Stimulated activated CD4-positive, alpha-beta T cell treated with anti-CD3 and anti-CD28 coated beads, Interleukin-12 subunit alpha, Interleukin-12 subunit beta, amount 100 ng/mL, for 48 hours (primary cell): Measurements from ENCODE around the gene FBXO30.

ENCODE experiments used
- DNase-seq, 3 donors: peaks; one replicate each; pipeline ENCODE4 v3.0.0-alpha.2; 2020; ENCODE audit warnings: low read depth in 2 of 3, low spot score in 1 of 3

FBXO30 gene, protein sequence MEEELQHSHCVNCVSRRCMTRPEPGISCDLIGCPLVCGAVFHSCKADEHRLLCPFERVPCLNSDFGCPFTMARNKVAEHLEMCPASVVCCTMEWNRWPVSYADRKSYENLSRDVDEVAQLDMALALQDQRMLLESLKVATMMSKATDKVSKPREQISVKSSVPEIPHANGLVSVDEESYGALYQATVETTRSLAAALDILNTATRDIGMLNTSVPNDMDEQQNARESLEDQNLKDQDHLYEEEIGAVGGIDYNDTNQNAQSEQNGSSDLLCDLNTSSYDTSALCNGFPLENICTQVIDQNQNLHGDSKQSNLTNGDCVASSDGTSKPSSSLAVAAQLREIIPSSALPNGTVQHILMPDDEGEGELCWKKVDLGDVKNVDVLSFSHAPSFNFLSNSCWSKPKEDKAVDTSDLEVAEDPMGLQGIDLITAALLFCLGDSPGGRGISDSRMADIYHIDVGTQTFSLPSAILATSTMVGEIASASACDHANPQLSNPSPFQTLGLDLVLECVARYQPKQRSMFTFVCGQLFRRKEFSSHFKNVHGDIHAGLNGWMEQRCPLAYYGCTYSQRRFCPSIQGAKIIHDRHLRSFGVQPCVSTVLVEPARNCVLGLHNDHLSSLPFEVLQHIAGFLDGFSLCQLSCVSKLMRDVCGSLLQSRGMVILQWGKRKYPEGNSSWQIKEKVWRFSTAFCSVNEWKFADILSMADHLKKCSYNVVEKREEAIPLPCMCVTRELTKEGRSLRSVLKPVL

GRCh38 chr6:145814501-145815308 is at the start of gene FBXO30:
FBXO30 (minus strand) TSS chr6:145814795; CDS start chr6:145806405, 8,390 bp downstream.
- DNase-seq = peak; percentile 70 to 80 (median 72)

DNA sequence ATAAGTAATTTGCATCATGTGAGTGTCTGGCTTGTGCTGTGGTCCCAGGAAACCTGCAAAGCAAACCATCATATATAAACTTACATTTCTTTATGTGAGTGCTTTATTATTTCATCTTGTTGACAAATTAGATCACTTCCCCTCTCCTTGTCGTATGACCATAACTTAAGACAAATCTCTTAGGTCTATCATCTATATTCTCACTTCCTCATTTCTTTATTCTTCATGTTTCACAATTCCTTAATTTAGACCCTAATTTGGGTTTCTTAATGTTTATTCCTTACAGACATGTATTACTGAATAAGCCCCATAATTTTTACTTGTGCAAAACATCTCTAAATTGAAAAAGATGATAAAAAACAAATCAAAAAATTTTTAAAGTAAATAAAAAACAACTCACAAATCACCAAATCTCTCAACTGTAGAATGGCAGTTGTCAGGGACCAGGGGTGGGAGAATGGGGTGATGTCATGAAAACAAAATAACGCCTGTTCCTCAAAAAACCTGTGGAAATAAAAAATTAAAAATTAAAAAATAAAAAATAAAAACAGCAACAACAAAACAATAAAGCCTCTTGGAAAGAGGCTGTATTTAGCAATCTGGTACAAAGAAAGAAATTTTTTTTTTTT is 49.5 kb upstream of the FBXO30 start:
- DNase-seq = no peak

GRCh38 chr6:145863366-145863765 is 48.8 kb upstream of the FBXO30 start:
- no peak for DNase-seq

DNA sequence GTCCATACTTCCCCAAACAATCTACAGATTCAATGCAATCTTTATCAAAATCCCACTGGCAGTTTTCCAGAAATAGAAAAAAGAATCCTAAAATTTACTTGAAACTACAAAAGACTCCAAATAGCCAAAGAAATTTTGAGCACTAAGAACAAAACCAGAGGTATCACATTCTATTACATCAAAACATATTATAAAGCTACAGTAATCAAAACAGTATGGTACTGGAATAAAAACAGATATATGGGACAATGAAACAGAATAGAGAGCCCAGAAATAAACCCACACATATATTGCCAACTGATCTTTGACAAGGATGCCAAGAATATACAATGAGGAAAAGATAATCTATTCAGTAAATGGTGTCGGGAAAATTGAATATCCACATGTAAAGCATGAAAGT is 46.0 kb upstream of the FBXO30 start:
- no peak for DNase-seq

DNA sequence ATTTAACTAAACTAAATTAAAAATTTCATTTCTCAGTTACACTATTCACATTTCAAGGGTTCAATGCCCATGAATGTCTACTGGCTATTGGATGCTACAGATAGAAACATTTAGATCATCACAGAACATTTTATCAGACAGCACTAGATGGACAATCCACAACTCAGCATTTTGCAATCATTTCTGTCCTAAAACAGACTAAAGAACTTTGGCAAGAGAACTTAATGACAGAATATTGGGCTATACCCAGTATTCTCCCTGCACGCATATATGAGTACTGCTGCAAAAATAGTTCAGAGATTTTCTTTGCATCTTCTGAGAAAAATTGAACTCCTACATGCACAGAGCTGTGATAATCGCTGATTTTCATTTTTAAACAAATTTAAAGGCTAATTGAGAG is 36.1 kb upstream of the FBXO30 start:
- DNase-seq = no peak

DNA sequence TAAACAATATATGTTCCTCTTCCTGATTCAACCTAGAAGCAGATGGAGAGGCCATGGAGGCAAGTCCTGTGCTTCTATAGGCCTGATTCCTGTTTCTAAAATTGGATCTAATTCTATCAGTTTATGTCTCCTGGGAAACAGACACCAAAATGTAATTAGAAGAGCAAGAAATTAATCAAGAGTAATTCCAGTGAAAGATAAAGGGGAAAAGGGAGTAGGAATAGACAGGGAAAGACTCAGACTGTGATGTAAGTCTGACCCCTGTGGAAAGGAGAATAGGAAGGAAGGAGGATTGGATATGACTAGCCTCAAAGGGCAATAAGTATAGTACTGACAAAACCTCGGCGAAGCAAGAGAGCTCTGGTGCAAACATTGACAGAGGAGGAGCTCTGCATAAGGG is 33.9 kb upstream of the FBXO30 start:
- DNase-seq = no peak

DNA sequence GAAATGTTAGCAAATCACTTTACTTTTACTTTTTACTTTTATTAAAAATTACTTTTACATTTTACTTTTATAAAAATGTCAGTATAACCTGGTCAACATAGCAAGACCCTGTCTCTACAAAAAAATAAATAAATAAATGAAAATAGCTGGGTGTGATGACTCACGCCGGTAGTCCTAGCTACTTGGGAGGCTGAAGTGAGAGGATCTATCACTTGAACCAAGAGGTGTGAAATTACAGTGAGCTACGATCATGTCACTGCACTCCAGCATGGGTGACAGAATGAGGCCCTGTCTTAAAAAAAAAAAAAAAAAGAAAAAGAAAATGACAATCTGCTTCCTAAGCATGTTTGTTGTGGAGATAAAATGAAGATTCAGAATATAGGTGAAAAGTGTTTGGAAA is 31.0 kb upstream of the FBXO30 start:
- no peak for DNase-seq

DNA sequence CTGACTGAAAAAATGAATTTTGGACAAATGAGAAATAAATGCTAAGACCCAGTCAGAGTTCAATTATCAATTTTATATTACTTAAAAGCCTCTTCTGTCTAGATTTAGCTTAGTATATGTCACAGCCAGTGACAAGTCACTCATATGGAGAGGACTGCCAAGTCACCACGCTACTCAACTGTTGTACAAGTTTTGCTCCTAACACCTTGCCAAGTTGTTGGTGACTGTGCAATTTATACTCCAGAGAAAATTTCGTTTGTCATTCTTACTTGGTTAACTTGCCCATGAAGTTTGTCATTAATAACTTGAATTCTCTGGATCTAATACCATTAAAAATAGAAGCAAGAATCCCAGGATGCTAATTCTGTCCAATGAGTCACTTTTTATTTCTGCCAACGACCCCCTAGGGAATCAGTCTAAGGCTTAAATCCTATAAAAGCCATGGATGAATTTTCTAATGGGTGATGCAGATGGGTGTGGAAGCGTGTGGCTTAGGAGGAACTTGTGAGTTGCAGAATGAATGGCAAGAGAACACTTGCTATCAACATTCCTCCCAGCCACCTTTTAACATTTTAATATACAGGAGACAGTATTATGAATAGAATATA is 30.4 kb upstream of the FBXO30 start:
- no peak for DNase-seq

GRCh38 chr6:145842693-145843546 is 28.3 kb upstream of the FBXO30 start:
- no peak for DNase-seq

GRCh38 chr6:145841668-145842067 is 27.1 kb upstream of the FBXO30 start:
- DNase-seq = no peak

DNA sequence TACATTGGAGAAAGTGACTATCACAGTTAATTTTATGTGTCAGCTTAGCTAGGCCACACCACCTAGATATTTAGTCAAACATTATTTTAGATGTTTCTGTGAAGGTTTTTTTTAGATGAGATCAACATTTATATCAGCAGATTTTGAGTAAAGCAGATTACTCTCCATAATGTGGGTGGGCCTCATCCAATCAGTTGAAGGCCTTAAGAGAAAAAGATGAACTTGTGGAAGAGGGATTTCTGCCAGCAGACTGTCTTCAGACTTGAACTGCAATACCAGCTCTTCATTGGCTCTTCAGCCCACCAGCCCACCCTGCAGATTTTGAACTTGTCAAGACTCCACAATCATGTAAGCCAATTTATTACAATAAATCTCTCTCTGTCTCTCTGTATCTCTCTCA is 25.1 kb upstream of the FBXO30 start:
- no peak for DNase-seq

- DNase-seq = no peak
Measured at GRCh38 chr6:145838305-145838704, 23.7 kb upstream of the FBXO30 start.

DNA sequence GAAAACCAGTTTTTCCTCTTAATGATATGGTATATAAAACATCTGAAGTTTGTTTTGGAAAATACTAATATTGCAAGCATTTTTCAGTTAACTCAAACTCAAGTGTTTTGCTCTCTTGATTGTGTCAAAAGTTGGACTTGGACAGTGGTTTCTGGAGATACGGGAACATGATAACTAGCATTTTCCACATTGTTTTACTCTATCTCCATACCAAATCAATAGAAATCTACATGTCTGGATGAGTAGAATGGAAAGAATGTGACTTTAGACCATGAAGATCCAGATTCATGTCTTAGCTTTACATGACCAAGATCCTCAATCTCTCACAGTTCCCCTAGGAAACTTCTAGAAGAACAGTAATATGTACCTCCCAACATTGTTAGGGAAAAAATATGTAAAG is 22.2 kb upstream of the FBXO30 start:
- DNase-seq = no peak

DNA sequence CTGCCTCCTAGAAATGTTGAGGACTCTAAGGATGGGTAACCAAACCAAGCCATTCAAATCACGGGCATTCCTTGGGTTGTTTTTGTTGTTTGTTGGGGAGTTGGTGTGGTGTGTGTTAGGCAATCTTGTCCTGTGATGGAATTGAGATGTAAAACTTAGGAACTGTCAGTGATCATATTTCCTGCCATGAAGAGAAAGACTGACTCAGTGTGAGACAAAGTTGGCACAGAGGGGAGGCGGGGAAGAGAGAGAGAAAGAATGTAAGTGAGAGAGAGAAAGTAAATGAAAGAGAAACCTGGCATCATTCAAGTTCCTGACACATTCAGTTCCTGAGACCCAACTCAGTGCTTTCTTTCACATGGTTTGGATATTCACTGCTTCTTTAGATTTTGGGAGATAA is 21.6 kb upstream of the FBXO30 start:
- DNase-seq = no peak

GRCh38 chr6:145830612-145831011 is 16.0 kb upstream of the FBXO30 start:
- no peak for DNase-seq

DNA sequence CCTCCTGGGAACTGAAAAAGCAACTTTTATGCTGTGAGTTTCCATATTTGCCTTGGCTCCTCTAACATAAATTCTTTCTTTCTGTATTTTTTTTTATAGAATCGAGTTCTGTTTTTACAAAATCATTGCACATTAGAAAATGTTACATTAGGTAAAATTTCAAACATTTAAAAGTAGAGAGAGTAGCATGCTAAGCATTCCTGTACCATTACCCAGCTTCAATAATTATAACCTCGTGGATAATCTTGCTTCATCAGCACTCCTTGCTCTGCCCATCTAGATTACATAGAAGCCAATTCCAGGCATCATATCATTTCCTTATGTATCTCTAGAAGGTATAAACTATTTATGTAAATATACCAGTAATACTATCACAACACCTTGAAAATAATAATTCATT is 15.4 kb upstream of the FBXO30 start:
- no peak for DNase-seq

DNA sequence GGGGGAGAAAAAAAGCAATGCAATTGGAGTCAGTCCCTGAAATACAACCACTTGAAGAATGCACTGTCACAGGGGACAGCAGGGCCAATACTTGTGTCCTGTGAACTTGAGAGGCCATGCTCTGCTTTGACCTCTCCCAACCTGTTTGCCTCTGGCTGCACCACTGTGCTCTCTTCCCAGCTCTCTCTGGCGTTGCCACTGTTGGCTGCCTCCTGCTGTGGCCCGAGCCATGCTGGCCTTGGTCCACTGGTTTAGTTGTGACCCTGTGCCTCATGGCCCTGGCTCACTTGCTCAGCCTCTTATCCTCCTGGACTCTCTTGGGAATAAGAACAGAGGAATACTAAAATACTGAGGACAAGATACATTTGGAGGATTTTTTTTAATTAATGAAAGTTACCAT is 14.5 kb upstream of the FBXO30 start:
- DNase-seq = no peak

DNA sequence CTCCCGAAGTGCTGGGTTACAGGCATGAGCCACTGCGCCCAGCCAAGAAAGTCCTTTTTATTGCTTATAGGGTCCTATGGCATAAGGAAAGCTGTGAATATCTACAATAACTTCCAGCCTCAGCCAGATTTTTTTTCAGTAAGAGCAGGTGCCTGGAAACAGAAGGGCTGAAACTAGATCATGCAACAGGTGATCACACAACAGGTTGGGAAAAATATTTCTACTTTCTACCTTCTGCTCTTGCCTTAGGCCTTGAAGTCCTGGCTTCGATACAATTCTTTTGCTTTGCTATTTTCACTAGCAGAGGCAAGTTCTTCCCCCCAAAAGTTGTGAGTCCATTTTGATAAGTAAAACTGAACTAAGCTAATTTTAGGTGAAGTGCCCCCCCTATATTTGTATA is 9.7 kb upstream of the FBXO30 start:
- DNase-seq = no peak

DNA sequence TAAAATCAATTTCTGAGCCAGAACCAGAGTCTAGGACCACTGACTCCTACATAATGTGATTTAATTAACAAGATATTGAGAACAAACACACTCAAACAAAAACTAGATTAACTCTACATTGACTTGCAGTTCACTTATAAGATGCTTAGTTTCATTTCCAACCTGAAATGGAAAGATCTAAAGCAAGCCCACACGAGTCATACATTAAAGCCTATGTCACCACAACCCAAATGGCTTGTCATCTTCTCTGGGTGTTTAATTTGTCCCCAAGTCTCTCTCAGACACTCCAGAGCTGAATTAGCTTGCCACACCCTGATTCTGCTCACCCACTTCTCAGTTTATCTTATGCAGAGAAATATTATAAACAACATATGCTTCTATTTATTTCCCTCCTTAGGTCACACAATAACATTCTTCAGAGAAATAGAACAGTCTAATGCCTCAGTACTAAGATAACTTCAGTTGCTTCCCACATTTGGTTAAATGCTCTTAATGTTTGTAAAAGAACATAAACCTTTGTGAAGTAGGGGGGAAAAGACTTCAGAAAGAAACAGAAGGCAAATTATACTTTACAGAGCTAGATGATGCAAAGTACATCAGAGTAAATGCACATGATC is 8.8 kb upstream of the FBXO30 start:
- no peak for DNase-seq

GRCh38 chr6:145822456-145822855 is 7.9 kb upstream of the FBXO30 start:
- DNase-seq = no peak
